Gastroesophageal sphincter (tissue), 4 donors: ENCODE data around the gene EIF5B. TPM values are rescaled to one million over a fixed set of nuclear protein-coding genes. Genes with fewer than 3 reads are reported as not detected.
"Not testable (repeated sequence)": the region's sequence is repeated elsewhere in the genome, so short reads cannot be mapped to it uniquely, and the experiment has no call there.

Source experiments
- ATAC-seq: fragments of 150-250 bp; one replicate; pipeline ENCODE4 v1.9.1; 2016; ENCODE audit warnings: mild to moderate bottlenecking, moderate library complexity
- H3K27ac ChIP-seq, 4 donors: fragments of 200-600 bp; sonication (generic) in 3 of 4; 1 replicate in 3 of 4; 2 replicates in 1 of 4; pipeline ENCODE4 v1.5.1; 2016 to 2019
- H3K27me3 ChIP-seq: fragments of 200-600 bp; sonication (generic); one replicate; pipeline ENCODE4 v1.5.1; 2019
- H3K36me3 ChIP-seq, 2 donors: fragments of 200-600 bp; sonication (generic); one replicate each; pipeline ENCODE4 v1.5.1; 2019; ENCODE audit warnings: control low read depth in 1 of 2
- H3K4me1 ChIP-seq, 3 donors: fragments of 200-600 bp; sonication (generic); 1 replicate in 2 of 3; 2 replicates in 1 of 3; pipeline ENCODE4 v1.5.1; 2016 to 2019; ENCODE audit warnings: control low read depth in 2 of 3
- H3K4me3 ChIP-seq, 2 donors: fragments of 200-600 bp; sonication (generic); one replicate each; pipeline ENCODE4 v1.5.1; 2019; ENCODE audit warnings: mild to moderate bottlenecking in 1 of 2, moderate library complexity in 1 of 2
- H3K9me3 ChIP-seq, 3 donors: fragments of 200-600 bp; sonication (generic); one replicate each; pipeline ENCODE4 v1.5.1; 2017 to 2019; ENCODE audit warnings: control low read depth in 2 of 3
- EP300 ChIP-seq: sonication (generic); formaldehyde crosslinking; IDR thresholded peaks from one replicate; pipeline ENCODE4 v1.6.1; 2017; ENCODE audit warnings: antibody characterized with exemption, mild to moderate bottlenecking
- POLR2A ChIP-seq, 2 donors: fragments of 450-650 bp; IDR thresholded peaks; one replicate each; pipeline ENCODE4 v1.6.1; 2017; ENCODE audit warnings: antibody characterized with exemption in 2 of 2, mild to moderate bottlenecking in 2 of 2, moderate library complexity in 1 of 2
- POLR2AphosphoS5 ChIP-seq: sonication (generic); formaldehyde crosslinking; IDR thresholded peaks from one replicate; pipeline ENCODE4 v1.6.1; 2017; ENCODE audit warnings: antibody characterized with exemption
- WGBS, 2 donors: methylation state at CpG; one replicate each; pipeline ENCODE4 v1.1.5; 2018; ENCODE audit warnings: low coverage in 1 of 2; 5-methylcytosine and 5-hydroxymethylcytosine counted together
- total RNA-seq, 4 donors: library from RNA; depleted of rRNA; stranded (reverse); fragments of >200 nt; gene quantifications; one replicate each; pipeline ENCODE4 v1.1.0, GENCODE V29; 2016
- TF ChIP-seq, protein P1 (sequence below), 4 experiments: fragments of 200-600 bp in 2 of 4; fragments of 450-650 bp in 2 of 4; sonication (generic) in 1 of 4; IDR thresholded peaks; one replicate each; pipeline ENCODE4 v1.5.1; 2017 to 2019; ENCODE audit warnings: antibody characterized with exemption in 4 of 4, mild to moderate bottlenecking in 2 of 4, moderate library complexity in 2 of 4

The EIF5B gene
- total RNA-seq, 4 donors from 2014 or later: 36.8 to 55.4 (median 45.6) TPM

DNA sequence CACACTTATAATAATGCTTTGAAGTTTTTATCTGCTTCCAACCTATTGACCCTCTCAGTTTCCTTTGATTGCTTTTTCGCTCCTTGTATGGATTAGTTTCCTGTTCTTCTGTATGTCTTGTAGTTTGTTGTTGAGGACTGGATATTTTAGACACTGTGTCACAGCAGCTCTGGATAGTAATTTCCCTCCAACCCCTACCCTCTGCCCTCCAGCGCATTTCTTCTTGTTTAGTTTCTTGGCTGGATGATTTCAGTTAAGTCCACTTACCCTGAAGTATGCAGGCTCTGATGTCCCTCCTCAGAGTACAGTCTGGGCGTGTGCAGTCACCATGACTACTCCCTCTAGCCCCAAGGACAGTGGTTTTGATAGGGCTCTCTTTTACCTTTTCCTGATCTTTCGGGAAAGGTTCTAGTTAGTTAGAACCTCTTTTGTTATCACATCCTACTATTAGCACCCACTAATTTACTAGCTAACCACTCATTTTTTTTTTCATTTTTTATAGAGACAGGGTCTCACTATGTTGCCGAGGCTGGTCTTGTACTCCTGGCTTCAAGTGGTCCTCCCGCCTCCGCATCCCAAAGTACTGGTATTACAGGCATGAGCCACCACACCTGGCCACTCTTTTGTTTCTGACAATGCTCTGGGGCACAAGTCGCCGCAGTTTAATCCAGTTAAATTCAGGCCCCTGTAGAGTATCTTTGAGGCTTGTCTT, 19.9 kb upstream of the EIF5B start:
- Histone ChIP-seq H3K27ac (no peak overlapping the region), H3K9me3 (no peaks in the 10 kb centered on the region), H3K4me3 (no peak overlapping the region), H3K4me1 (no peaks in the 10 kb centered on the region), H3K27me3 (no peaks in the 10 kb centered on the region), H3K36me3 (peaks cover 0 to 62% of the 10 kb centered on the region in 2 donors)
- ATAC-seq: no peak
- TF ChIP-seq POLR2AphosphoS5 (no peak), POLR2A (IDR thresholded peaks at IDR 0.05) (no peak), EP300 (no peak)
- TF ChIP-seq, protein P1, sequence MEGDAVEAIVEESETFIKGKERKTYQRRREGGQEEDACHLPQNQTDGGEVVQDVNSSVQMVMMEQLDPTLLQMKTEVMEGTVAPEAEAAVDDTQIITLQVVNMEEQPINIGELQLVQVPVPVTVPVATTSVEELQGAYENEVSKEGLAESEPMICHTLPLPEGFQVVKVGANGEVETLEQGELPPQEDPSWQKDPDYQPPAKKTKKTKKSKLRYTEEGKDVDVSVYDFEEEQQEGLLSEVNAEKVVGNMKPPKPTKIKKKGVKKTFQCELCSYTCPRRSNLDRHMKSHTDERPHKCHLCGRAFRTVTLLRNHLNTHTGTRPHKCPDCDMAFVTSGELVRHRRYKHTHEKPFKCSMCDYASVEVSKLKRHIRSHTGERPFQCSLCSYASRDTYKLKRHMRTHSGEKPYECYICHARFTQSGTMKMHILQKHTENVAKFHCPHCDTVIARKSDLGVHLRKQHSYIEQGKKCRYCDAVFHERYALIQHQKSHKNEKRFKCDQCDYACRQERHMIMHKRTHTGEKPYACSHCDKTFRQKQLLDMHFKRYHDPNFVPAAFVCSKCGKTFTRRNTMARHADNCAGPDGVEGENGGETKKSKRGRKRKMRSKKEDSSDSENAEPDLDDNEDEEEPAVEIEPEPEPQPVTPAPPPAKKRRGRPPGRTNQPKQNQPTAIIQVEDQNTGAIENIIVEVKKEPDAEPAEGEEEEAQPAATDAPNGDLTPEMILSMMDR (IDR thresholded peaks at IDR 0.05): no peak
- WGBS, 2 donors: 95 to 100% methylated on average over 1 to 9 of the region's 9 CpGs

DNA sequence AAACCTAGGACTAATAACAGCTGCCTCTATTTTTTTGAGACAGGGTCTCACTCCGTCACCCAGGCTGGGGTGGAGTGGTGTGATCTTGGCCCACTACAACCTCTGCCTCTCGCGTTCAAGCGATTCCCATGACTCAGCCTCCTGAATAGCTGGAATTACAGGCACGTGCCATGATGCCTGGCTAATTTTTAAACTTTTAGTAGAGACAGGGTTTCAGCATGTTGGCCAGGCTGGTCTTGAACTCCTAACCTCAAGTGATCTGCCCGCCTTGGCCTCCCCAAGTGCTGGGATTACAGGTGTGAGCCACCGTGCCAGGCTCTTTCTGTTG, 19.4 kb upstream of the EIF5B start:
- H3K4me1 ChIP-seq, H3K4me3 ChIP-seq, ATAC-seq, H3K27ac ChIP-seq, H3K27me3 ChIP-seq, H3K9me3 ChIP-seq: not testable (repeated sequence)
- H3K36me3 ChIP-seq: peaks cover 0 to 67% of the 10 kb centered on the region in 2 donors
- WGBS, 2 donors: 100% methylated on average over 2 to 6 of the region's 7 CpGs

DNA sequence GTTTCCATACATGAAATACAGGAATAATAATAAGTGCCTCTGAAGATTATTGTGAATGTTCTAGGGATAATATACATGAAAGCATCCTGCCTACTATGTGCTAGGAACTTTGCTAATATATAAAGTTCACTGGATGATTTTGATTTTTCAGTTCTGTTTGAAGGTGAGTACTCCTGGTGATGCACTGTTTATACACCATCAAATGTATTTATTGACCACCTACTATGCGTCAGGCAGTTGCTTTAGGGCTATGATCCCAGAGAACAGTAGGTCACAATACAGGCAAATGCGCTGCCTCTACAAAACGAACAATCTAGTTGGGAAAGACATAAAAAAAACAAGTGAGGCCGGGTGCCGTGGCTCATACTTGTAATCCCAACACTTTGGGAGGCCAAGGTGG, 11.8 kb upstream of the EIF5B start:
- ATAC-seq: no peak
- 94 to 100% methylated on average over 2 to 5 of the region's 5 CpGs for WGBS, 2 donors
- H3K27ac ChIP-seq: no peak overlapping the region
- peaks cover 0 to 96% of the 10 kb centered on the region in 2 donors for H3K36me3 ChIP-seq
- no peaks in the 10 kb centered on the region for H3K9me3 ChIP-seq
- no peaks in the 10 kb centered on the region for H3K27me3 ChIP-seq
- H3K4me3 ChIP-seq: no peak overlapping the region
- TF ChIP-seq POLR2A (IDR thresholded peaks at IDR 0.05): no peak
- TF ChIP-seq POLR2AphosphoS5: no peak
- TF ChIP-seq, protein P1 (IDR thresholded peaks at IDR 0.05): no peak
- TF ChIP-seq EP300: no peak
- no peaks in the 10 kb centered on the region for H3K4me1 ChIP-seq

- 0% methylated on average over 10 to 21 of the region's 60 CpGs for WGBS, 2 donors
- TF ChIP-seq EP300: no peak
- peak; percentile 82 for TF ChIP-seq POLR2AphosphoS5
- TF ChIP-seq, protein P1 (IDR thresholded peaks at IDR 0.05): no peak
- TF ChIP-seq POLR2A (IDR thresholded peaks at IDR 0.05): peak; percentile 26 to 50
- ATAC-seq: peak; percentile 96
- peak within 1 kb of the TSS; percentile 85 to 95 for H3K4me3 ChIP-seq
- H3K36me3 ChIP-seq: peaks cover 0 to 21% of the 10 kb centered on the region in 2 donors
- no peaks in the 10 kb centered on the region for H3K27me3 ChIP-seq
- no peaks in the 10 kb centered on the region for H3K9me3 ChIP-seq
- peak within 1 kb of the TSS; percentile 85 to 93 (median 89) for H3K27ac ChIP-seq
- peaks cover 8 to 55% (median 16%) of the 10 kb centered on the region in 3 donors for H3K4me1 ChIP-seq
Observed at GRCh38 chr2:99335911-99336803, 1.0 kb upstream of the EIF5B start, which contains the start of gene TXNDC9. TSS of gene TXNDC9 (minus strand) at chr2:99336333. CDS start at chr2:99333210, 3,123 bp downstream.

DNA sequence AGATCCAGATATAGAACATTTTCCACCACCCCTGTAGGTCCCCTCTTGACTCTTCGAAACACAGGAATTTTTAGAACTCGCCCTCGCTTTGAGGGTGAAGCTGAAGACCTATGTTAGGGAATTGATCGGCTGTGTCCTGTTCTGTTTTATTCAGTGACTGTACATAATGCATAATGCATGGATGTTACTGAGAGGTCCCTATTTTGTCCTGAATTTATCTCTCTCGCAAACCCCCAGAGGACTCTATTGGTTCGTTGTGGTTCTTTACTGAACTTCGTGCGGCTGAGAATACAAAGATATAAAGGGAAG, 431 bp upstream of the EIF5B start:
- peaks cover 0 to 15% of the 10 kb centered on the region in 2 donors for H3K36me3 ChIP-seq
- peak; percentile 0 for ATAC-seq
- no peak for TF ChIP-seq EP300
- TF ChIP-seq, protein P1 (IDR thresholded peaks at IDR 0.05): no peak
- TF ChIP-seq POLR2A (IDR thresholded peaks at IDR 0.05): no peak
- no peak for TF ChIP-seq POLR2AphosphoS5
- no peaks in the 10 kb centered on the region for H3K27me3 ChIP-seq
- peak overlapping the region; percentile 85 to 95 for H3K4me3 ChIP-seq
- WGBS, 2 donors: 0% methylated on average over 4 to 7 of the region's 8 CpGs
- H3K4me1 ChIP-seq: peaks cover 8 to 59% (median 16%) of the 10 kb centered on the region in 3 donors
- H3K9me3 ChIP-seq: no peaks in the 10 kb centered on the region
- H3K27ac ChIP-seq: peak overlapping the region; percentile 85 to 93 (median 89)
